HFF-Myc (cell line): ENCODE data around the gene RFC2.

Experiments used
- DNase-seq: peaks from one replicate; pipeline ENCODE4 v3.0.0-alpha.2; 2011; ENCODE audit warnings: low read depth; ENCODE audit errors: extremely low read depth
- H3K4me3 ChIP-seq: replicated peaks from 2 replicates; pipeline ENCODE4 v1.5.1; 2011; ENCODE audit warnings: low read depth, mild to moderate bottlenecking, control low read depth, low read length
- CTCF ChIP-seq: IDR thresholded peaks from 2 replicates; pipeline ENCODE4 v1.5.1; 2012; ENCODE audit warnings: mild to moderate bottlenecking, low read depth, low read length, control low read depth; ENCODE audit errors: missing control alignments

The RFC2 gene

GRCh38 chr7:74293577-74293908 is 39.3 kb upstream of the RFC2 start:
- no peak for DNase-seq
- no peak overlapping the region for H3K4me3 ChIP-seq
- no peak for TF ChIP-seq CTCF

DNA sequence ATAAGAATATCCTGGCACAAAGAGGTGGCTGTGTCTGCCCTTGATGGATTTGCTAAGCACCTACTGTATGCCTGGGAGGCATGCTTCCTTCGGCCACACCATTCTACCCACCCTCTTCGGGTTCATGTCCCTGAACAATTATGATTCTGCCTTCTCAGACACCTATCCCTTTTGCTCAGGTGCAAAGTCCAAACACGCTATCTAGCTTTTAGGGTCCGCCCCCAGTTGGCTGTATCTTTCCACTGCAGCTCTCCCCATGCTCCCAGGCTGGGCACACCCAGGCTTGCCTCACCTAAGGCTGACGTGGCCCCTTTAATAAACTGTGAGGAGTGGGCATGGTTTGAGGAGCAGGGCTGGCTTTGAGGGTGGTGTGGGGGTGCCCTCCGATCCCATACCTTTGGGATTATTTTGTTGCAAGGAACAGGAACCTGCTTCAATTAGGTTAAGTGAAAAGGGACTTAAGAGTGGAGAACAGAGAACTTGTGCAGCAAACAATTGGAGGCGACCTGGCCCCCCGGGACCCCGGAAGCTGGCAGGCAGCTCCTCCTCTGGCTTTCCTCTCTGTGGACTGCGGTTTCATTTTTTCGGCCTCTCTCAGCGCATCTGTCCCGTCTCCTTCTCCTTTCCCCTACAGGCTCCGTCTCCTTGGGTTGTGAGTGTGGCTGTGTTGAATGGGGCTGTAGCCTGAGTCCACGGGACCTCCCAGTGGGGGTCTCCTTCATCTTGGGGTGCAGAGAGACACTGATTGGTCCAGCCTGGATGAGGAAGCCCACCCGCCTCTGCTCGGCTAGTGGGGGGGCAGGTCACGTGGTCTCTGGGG is 38.8 kb upstream of the RFC2 start:
- no peak for TF ChIP-seq CTCF
- no peak for DNase-seq
- no peak overlapping the region for H3K4me3 ChIP-seq

GRCh38 chr7:74291535-74291934 is 37.3 kb upstream of the RFC2 start:
- DNase-seq: no peak
- no peak for TF ChIP-seq CTCF
- no peak overlapping the region for H3K4me3 ChIP-seq

DNA sequence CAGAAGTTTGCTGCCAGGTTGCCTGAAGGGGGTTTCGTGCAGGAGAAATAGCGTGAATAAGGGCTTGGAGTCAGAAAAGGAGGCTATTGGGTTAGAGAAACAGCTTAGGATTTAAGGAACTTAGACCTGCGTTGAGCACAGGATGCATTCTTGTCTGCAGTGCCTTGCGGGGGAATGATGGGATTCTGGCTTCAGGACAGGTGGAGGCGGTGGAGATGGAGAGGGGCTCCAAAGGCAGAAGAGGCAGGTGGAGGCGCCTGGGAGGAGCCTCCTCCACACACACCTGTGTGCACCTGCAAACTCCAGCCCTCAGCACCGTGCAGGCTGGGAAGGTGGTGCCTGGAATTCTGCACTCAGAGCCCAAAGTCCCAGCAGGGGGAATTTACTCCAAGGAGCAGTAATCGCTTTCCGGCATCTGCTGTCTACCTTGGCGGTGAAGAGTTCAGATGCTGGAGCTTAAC is 36.8 kb upstream of the RFC2 start:
- TF ChIP-seq CTCF: no peak
- DNase-seq: no peak
- peak overlapping the region; percentile 74 for H3K4me3 ChIP-seq

DNA sequence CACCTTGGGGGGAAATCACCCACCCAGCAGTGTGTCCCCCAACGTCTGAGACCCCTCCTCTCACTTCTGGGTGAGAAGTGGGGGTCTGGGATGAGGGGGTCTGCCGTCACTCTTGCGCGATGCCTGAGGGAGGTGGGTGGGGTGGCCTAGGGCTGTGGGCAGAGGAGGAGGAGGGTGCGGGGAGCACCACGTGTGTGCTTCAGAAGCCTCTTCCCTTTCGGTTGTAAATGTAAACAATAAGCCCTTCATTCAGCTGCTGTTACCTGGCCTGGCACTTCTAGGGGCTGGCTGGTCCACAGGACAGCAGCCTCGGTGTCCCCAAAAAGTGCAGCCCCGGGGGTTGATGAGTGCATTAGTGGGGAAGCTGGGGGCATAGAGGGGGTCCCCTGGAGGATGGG is 36.4 kb upstream of the RFC2 start:
- DNase-seq: no peak
- TF ChIP-seq CTCF: no peak
- H3K4me3 ChIP-seq: peak overlapping the region; percentile 74

GRCh38 chr7:74289659-74290552 is 35.7 kb upstream of the RFC2 start:
- no peak for TF ChIP-seq CTCF
- peak overlapping the region; percentile 74 for H3K4me3 ChIP-seq
- no peak for DNase-seq
